HepG2 (cell line): ENCODE data around the gene PDE3A.

Experiments used
- NFIC ChIP-seq: IDR thresholded peaks from 2 replicates; pipeline ENCODE4 v1.6.1; 2012; ENCODE audit warnings: mild to moderate bottlenecking, low read length, inconsistent platforms
- POLR2AphosphoS5 ChIP-seq: IDR thresholded peaks from 2 replicates; pipeline ENCODE4 v1.6.1; 2012; ENCODE audit warnings: low read depth, low read length

DNA sequence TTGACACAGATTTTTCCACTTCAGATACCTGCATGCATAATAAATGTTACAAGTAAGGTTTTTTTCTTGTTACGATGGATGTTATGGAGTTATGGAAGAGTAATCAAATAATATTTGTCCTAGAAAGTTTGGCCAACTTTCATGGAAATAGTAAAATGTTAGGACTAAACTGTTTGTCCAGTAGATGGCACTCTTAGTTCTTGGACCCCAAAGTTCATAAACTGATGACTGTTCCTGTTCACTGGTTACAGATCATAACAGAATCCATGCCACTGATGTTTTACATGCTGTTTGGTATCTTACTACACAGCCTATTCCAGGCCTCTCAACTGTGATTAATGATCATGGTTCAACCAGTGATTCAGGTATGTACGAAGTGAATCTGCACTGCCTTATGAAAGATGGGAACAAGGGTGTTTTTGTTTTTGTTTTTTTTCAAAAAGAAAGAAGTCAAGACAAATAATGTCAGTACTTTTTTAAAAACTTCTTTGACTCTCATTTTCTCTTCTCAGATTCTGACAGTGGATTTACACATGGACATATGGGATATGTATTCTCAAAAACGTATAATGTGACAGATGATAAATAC, 278.0 kb downstream of the PDE3A start:
- TF ChIP-seq POLR2AphosphoS5 (no peak), NFIC (no peak)
